A549 treated with CpdA at 1 μM for 4 hours (cell line): Measurements from ENCODE around the gene GDF9. TPM values are rescaled to one million over a fixed set of nuclear protein-coding genes. Genes with fewer than 3 reads are reported as not detected.

ENCODE experiments used
- total RNA-seq: library from RNA; stranded (reverse); fragments of 200-300 nt; extraction: Qiagen RNA extraction; gene quantifications from 5 replicates; pipeline ENCODE4 v1.2.3, GENCODE V29; 2022; ENCODE audit warnings: low read depth

GDF9 gene
- total RNA-seq = 0.17 to 0.56 TPM (median 0.24 TPM) in 5 replicates

GRCh38 chr5:132866342-132867045 is at the start of gene GDF9, which contains the start of gene UQCRQ:
Gene GDF9, minus strand, starts transcription at chr5:132866469. Its CDS starts 1,936 bp downstream, at chr5:132864533.
Gene UQCRQ, plus strand, starts transcription at chr5:132866642. Its CDS starts 240 bp downstream, at chr5:132866882.

GRCh38 chr5:132873119-132873929 is 7.1 kb upstream of the GDF9 start, which contains the start of gene LEAP2:
Gene LEAP2, plus strand, starts transcription at chr5:132873668. Its CDS starts 27 bp downstream, at chr5:132873695.

GRCh38 chr5:132830436-132831094 is 35.7 kb downstream of the GDF9 start, which contains the start of gene SHROOM1:
Gene SHROOM1, minus strand, starts transcription at chr5:132830647. Its CDS starts 4,507 bp downstream, at chr5:132826140.

GRCh38 chr5:132812781-132813598 is 53.3 kb downstream of the GDF9 start, which contains the start of gene SOWAHA:
Gene SOWAHA, plus strand, starts transcription at chr5:132813302. Its CDS starts 320 bp downstream, at chr5:132813622.

Other genes with a start within 250 kb of the GDF9 start
- 0.07 TPM in 1 of 5 replicates, not detected in the others for gene IL13, start 208.3 kb downstream of the GDF9 start, total RNA-seq
- gene IL4, start 192.5 kb downstream of the GDF9 start, total RNA-seq = not detected in 5 replicates
- gene KIF3A, start 128.9 kb downstream of the GDF9 start, total RNA-seq = 7.4 to 14.0 TPM (median 9.6 TPM) in 5 replicates
- 0.09 to 0.36 TPM (median 0.11 TPM) in 4 of 5 replicates, not detected in the other for gene CCNI2, start 119.0 kb downstream of the GDF9 start, total RNA-seq
- gene SEPTIN8, start 89.2 kb downstream of the GDF9 start, total RNA-seq = 17.3 to 21.5 TPM (median 18.5 TPM) in 5 replicates
- 0.08 to 0.17 TPM (median 0.15 TPM) in 4 of 5 replicates, not detected in the other for gene SOWAHA, start 53.2 kb downstream of the GDF9 start, total RNA-seq
- gene SHROOM1, start 35.8 kb downstream of the GDF9 start, total RNA-seq = 7.8 to 11.0 TPM (median 9.6 TPM) in 5 replicates
- gene UQCRQ, start 173 bp upstream of the GDF9 start, total RNA-seq = 386 to 557 TPM (median 512 TPM) in 5 replicates
- gene LEAP2, start 7.2 kb upstream of the GDF9 start, total RNA-seq = 0.87 to 1.7 TPM (median 1.5 TPM) in 5 replicates
- gene AFF4, start 97.2 kb upstream of the GDF9 start, total RNA-seq = 17.2 to 23.8 TPM (median 20.5 TPM) in 5 replicates
- 27.7 to 37.6 TPM (median 30.1 TPM) in 5 replicates for gene ZCCHC10, start 160.1 kb upstream of the GDF9 start, total RNA-seq
- 158 to 199 TPM (median 188 TPM) in 5 replicates for gene HSPA4, start 185.5 kb upstream of the GDF9 start, total RNA-seq